Activated CD8-positive, alpha-beta memory T cell treated with anti-CD3 and anti-CD28 coated beads, Interleukin-2, amount 50 U/mL, for 24 hours (primary cell): ENCODE data around the gene SDC4.

Experiments
- DNase-seq: peaks from one replicate; pipeline ENCODE4 v3.0.0-alpha.2; 2020; ENCODE audit errors: extremely low read depth

SDC4 gene

GRCh38 chr20:45318948-45319347 is 29.3 kb downstream of the SDC4 start:
- DNase-seq = no peak

- DNase-seq = no peak
These were observed 29.8 kb downstream of the SDC4 start for GRCh38 chr20:45318386-45318939.

- no peak for DNase-seq
These were observed 30.4 kb downstream of the SDC4 start for GRCh38 chr20:45317826-45318225.

GRCh38 chr20:45316150-45317080 is 31.8 kb downstream of the SDC4 start:
- DNase-seq = no peak

GRCh38 chr20:45315672-45316071 is 32.6 kb downstream of the SDC4 start:
- DNase-seq = no peak

- DNase-seq = no peak
These were observed 34.3 kb downstream of the SDC4 start for GRCh38 chr20:45313943-45314342.

- no peak for DNase-seq
These were observed 35.0 kb downstream of the SDC4 start for GRCh38 chr20:45313065-45313695.

- no peak for DNase-seq
These were observed 36.0 kb downstream of the SDC4 start for GRCh38 chr20:45312241-45312640.

GRCh38 chr20:45311589-45312211 is 36.5 kb downstream of the SDC4 start:
- DNase-seq = peak; percentile 23

GRCh38 chr20:45309075-45309474 is 39.1 kb downstream of the SDC4 start:
- DNase-seq = no peak

- DNase-seq = no peak
These were observed 40.0 kb downstream of the SDC4 start, which contains the start of gene MATN4 for GRCh38 chr20:45308117-45308778. TSS of gene MATN4 (minus strand) at chr20:45308299. CDS start at chr20:45305582, 2,717 bp downstream.

- no peak for DNase-seq
These were observed 41.1 kb downstream of the SDC4 start for GRCh38 chr20:45307076-45307640.

GRCh38 chr20:45306431-45306982 is 41.7 kb downstream of the SDC4 start, which contains the start of gene RBPJL:
TSS of gene RBPJL (plus strand) at chr20:45306840. CDS start at chr20:45306923, 83 bp downstream.
- no peak for DNase-seq

GRCh38 chr20:45305262-45305661 is 43.0 kb downstream of the SDC4 start:
- no peak for DNase-seq

GRCh38 chr20:45304464-45304999 is 43.7 kb downstream of the SDC4 start:
- no peak for DNase-seq

GRCh38 chr20:45303586-45304463 is 44.4 kb downstream of the SDC4 start:
- no peak for DNase-seq

GRCh38 chr20:45301824-45302271 is 46.4 kb downstream of the SDC4 start:
- DNase-seq = no peak

- DNase-seq = no peak
These were observed 47.3 kb downstream of the SDC4 start for GRCh38 chr20:45300961-45301360.

- no peak for DNase-seq
These were observed 48.4 kb downstream of the SDC4 start for GRCh38 chr20:45299786-45300185.
